ENCODE measurements around the gene FUT8.

DNA sequence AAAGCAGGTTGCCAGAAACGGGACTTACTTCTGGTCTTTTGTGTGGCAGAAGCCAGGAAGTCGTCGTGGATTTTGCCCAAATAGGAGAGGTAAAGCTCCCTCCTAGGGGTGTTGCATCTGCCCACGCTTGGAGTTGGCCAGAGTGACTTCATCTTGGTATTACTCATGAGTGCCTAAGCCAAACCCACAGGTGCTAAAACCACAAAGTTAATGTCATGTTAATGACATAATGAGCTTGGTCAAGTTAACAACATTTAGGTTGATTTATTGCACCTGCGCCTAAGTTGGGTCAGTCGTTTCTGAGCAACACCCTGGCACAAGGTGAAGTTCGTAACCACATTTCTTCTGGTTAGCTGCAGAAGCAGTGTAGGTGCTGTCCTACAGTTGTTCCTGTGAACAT is 225.2 kb downstream of the FUT8 start:
- TF ChIP-seq, protein P1, sequence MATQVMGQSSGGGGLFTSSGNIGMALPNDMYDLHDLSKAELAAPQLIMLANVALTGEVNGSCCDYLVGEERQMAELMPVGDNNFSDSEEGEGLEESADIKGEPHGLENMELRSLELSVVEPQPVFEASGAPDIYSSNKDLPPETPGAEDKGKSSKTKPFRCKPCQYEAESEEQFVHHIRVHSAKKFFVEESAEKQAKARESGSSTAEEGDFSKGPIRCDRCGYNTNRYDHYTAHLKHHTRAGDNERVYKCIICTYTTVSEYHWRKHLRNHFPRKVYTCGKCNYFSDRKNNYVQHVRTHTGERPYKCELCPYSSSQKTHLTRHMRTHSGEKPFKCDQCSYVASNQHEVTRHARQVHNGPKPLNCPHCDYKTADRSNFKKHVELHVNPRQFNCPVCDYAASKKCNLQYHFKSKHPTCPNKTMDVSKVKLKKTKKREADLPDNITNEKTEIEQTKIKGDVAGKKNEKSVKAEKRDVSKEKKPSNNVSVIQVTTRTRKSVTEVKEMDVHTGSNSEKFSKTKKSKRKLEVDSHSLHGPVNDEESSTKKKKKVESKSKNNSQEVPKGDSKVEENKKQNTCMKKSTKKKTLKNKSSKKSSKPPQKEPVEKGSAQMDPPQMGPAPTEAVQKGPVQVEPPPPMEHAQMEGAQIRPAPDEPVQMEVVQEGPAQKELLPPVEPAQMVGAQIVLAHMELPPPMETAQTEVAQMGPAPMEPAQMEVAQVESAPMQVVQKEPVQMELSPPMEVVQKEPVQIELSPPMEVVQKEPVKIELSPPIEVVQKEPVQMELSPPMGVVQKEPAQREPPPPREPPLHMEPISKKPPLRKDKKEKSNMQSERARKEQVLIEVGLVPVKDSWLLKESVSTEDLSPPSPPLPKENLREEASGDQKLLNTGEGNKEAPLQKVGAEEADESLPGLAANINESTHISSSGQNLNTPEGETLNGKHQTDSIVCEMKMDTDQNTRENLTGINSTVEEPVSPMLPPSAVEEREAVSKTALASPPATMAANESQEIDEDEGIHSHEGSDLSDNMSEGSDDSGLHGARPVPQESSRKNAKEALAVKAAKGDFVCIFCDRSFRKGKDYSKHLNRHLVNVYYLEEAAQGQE (IDR thresholded peaks at IDR 0.05; ENCODE audit: low read depth), result no peak
- TF ChIP-seq POLR2AphosphoS5 (IDR thresholded peaks at IDR 0.05; ENCODE audit: low read depth, low read length) (no peak), POLR2A (IDR thresholded peaks at IDR 0.05; ENCODE audit: borderline replicate concordance, extremely low read depth, insufficient read depth, insufficient read length) (no peak), RAD21 (IDR thresholded peaks at IDR 0.05; ENCODE audit: low read depth) (no peak), EZH2 (IDR thresholded peaks at IDR 0.05) (no peak), EZH2phosphoT487 (IDR thresholded peaks at IDR 0.05; ENCODE audit: borderline replicate concordance) (no peak), SIN3A (IDR thresholded peaks at IDR 0.05; ENCODE audit: low read depth) (no peak), YY1 (IDR thresholded peaks at IDR 0.05; ENCODE audit: extremely low read depth, insufficient replicate concordance, low read depth, low read length) (no peak)
- TF ChIP-seq, protein P2, sequence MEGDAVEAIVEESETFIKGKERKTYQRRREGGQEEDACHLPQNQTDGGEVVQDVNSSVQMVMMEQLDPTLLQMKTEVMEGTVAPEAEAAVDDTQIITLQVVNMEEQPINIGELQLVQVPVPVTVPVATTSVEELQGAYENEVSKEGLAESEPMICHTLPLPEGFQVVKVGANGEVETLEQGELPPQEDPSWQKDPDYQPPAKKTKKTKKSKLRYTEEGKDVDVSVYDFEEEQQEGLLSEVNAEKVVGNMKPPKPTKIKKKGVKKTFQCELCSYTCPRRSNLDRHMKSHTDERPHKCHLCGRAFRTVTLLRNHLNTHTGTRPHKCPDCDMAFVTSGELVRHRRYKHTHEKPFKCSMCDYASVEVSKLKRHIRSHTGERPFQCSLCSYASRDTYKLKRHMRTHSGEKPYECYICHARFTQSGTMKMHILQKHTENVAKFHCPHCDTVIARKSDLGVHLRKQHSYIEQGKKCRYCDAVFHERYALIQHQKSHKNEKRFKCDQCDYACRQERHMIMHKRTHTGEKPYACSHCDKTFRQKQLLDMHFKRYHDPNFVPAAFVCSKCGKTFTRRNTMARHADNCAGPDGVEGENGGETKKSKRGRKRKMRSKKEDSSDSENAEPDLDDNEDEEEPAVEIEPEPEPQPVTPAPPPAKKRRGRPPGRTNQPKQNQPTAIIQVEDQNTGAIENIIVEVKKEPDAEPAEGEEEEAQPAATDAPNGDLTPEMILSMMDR (IDR thresholded peaks at IDR 0.05 in 2 of 3, conservative IDR thresholded peaks at IDR 0.05 in 1 of 3; ENCODE audit: borderline replicate concordance in 1 of 3, insufficient read depth in 1 of 3, low read depth in 2 of 3, low read length in 2 of 3), result no peak
- TF ChIP-seq, protein P3, sequence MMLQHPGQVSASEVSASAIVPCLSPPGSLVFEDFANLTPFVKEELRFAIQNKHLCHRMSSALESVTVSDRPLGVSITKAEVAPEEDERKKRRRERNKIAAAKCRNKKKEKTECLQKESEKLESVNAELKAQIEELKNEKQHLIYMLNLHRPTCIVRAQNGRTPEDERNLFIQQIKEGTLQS (IDR thresholded peaks at IDR 0.05), result no peak

Data from HCT116 (cell line).